ENCODE data around the gene ASXL1.

The ASXL1 gene

DNA sequence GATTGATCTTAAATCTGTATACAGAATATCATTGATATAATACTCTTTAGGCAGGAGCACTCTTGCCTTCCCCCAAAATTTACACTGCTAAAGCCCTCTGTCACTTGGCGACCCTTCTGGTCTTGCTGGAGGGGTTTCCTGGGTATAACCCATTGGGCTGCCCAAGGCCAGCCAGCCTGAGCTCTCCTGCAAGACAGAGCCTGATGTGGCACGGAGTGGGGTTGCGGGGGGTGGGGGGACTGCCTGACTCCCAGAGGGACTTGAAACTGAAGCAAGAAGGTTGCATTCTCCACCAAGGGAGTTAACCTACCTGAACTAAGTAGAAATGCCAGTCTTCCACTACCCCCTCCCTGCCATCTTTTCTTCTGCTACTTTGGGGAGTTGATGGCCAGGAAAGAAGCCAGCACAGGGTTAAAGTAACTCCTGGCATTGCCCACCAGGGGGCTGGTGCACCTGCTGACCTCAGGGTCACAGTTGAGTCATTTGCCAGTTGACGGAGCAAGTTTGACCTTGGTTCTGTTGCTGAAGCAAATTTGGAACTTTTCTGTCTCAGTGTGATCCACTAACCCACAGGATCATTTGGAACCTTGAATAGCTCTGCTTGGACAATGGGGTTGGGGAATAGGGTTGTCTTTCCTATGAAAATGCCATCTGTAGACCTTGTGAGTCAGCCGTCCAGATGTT lies 79.4 kb downstream of the ASXL1 start:
- in situ Hi-C loops (cut with MboI; ENCODE audit: low sequenced_read_pairs), result no loop called here

DNA sequence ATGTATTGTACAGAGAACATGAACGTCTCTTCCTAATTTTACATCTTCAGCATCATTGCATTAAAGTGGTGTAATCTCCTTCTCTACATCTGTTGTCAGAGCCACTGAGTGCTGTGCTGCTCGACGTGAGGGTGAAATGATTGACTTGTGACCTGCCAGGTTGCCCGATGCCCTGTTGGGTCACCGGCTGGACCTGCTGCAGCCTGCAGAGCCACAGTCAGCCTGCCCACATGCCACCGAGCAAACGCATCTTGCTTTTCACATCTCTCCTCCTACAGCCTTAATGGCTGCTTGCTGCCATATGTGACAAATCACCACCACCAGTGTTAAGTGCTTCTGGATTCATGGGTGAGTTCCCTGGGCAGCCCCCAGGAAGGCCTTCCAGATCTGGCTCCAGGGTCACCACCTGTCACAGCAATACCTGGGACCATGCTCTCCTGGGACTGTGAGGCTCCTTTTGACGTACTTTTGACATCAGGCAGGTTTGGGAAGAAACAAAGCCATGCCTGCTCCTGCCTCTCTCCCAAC lies 80.3 kb downstream of the ASXL1 start:
- in situ Hi-C loops (cut with MboI; ENCODE audit: low sequenced_read_pairs), result no loop called here

- in situ Hi-C loops (cut with MboI; ENCODE audit: low sequenced_read_pairs), result no loop called here
Measured at GRCh38 chr20:32439132-32439829, 81.2 kb downstream of the ASXL1 start.

DNA sequence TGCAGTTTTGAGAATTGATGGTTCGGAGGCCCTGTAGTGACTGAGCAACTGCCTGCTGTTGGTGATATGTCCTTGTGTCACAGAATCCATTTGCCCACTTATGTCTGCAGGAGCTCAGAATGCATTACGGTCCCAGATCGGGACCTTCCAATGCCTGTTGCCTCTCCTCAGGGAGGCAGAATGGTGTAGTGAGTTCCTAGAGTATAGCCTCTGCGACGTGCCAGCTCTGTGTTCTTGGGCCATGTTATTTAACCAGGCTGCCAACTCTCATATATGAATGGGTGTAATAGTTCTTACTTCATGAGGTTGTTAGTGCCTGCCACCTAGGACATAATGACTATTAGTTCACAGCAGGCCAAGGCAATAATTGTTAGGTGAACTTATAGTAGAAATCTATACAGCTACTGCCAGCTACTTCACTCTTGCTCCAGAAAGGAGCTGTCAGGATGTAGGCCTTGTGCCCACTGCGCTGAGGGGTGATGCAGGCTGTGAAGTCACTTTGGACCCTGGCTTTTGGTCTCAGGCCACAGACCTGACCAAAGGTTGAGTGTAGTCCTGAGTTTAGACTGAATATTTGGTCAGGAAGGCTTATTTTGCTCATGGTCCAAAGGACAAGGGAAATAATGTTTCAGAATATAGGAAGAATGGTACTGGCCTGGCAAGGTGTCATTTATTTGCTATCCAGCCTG lies 82.1 kb downstream of the ASXL1 start:
- in situ Hi-C loops (cut with MboI; ENCODE audit: low sequenced_read_pairs), result no loop called here

GRCh38 chr20:32440758-32441078 lies 82.6 kb downstream of the ASXL1 start:
- in situ Hi-C loops (cut with MboI; ENCODE audit: low sequenced_read_pairs), result no loop called here

DNA sequence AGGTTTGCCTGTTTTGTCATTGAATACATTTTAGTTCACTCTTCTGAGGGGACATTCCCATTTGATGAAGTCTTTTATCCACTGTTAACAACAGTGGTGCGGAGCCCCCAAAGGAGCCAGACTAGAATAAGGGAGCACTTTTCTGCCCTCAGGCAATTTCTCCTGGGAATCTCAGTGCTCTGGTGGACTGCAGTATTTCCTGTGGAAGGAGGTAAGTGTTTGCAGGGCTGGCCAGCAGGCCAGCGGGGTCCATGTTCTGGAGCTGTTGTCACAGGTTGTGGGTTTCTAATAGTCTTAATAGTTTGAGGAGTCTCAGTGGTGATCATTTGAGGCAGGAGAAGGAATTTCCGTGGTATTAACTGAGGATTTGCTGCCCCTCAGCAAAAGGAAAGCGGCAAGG lies 83.5 kb downstream of the ASXL1 start:
- in situ Hi-C loops (cut with MboI; ENCODE audit: low sequenced_read_pairs), result no loop called here

DNA sequence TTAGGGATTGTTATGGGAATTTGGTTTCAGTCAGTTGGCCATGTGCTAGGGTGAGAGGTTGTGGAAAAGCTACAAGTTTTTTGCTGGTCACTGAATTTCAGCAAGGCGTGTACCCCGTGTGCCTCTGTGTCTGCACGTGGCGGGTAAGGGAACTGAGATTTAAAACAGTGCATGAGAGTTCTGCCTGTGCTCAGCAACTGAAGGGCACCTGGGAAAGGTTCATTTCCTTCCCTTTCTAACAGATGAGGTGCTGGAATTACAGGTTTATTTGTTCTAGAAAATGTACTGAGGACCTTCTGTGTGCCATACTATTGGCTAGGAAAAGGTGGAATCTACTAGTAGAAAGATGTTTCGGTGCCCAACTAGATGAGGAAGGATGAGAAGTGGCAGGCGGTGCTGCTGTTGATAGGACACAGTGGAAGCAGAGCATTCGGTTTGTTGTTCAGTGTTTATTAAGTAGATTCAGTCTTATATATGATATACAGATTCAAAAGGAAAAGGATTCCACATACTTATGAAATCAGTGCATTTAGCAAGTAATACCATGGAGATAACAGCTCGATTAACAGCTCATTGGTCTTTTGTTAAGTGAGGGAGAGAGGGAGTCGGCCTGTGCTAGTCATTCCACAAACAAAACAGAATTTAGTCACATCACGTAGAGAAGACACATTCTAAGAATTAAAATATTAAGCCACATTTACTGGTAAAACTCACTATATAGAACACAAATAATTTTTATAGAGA lies 84.7 kb downstream of the ASXL1 start:
- in situ Hi-C loops (cut with MboI; ENCODE audit: low sequenced_read_pairs), result no loop called here

GRCh38 chr20:32443386-32443974 lies 85.3 kb downstream of the ASXL1 start:
- in situ Hi-C loops (cut with MboI; ENCODE audit: low sequenced_read_pairs), result no loop called here

DNA sequence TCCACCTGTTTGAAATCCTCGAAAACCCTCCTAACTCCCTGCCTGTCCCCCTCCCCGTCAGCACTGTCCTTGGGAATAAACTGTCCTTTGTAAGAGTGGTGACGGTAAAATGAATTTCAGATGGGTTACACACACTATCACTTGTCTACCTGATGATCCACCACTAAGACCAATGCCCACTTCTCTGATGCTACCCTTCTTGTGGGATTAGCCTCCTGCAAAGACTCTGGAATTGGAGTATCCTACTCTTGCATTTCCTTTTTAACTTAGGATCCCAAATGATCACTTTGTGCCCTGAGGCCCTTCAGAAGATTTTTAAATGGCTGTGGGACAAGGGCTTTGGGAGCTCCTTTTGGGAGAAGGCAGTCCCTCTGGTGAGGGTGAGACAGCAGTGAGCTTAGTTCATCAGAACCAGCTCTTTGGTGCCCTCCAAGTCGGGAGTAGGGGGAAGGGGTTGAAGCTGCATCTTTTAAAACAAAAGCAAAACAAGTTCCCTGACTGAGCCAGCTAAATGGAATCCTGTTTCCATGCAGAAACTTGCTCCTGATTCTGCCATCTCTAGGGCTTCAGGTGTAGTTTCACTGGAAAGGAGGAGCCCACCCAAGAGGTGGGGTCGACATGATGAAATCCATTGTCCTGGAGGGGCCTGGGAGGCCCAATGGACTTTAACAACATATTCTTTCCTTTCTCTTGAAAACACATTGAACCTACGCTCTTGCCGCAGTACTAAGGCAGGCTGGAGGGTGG lies 86.5 kb downstream of the ASXL1 start:
- in situ Hi-C loops (cut with MboI; ENCODE audit: low sequenced_read_pairs), result no loop called here

DNA sequence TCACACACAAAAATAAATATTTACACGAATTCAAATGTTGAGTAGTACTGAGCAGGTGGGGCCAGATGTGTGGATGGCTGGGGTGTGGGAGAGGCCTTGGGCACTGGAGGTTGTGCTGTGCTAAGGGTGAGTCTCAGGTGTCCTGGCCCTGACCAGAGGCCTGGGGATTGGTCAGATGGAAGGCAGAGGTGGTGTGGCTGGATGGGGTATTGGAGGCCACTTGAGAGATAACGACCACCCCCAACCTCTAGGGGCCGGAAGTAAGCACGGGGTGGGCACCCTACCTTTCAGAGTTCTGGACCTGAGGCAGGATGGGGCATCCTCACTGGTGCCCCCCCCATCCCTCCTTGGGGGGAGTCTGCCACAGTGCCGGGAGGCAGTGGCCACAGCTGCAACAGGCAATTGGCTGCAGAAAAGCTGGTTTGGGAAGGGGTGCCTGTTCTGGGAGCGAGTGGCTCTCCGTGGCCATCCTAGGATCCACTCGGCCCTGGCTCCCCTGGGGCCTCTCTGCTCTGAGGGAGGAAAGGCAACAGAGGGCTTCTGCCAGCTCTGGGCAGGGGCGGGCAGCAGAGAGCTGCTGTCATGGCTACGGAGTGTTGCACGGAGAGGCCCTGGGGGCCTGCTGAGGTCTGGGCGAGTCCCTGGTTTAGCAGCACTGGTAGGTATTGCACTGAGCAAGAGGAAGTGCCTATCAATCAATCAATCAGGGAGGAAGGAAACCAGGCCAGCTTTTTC lies 87.6 kb downstream of the ASXL1 start:
- in situ Hi-C loops (cut with MboI; ENCODE audit: low sequenced_read_pairs), result no loop called here

- in situ Hi-C loops (cut with MboI; ENCODE audit: low sequenced_read_pairs), result no loop called here
Measured at GRCh38 chr20:32446301-32447100, 88.4 kb downstream of the ASXL1 start.

- in situ Hi-C loops (cut with MboI; ENCODE audit: low sequenced_read_pairs), result no loop called here
Measured at GRCh38 chr20:32447136-32448027, 89.3 kb downstream of the ASXL1 start.

- in situ Hi-C loops (cut with MboI; ENCODE audit: low sequenced_read_pairs), result no loop called here
Measured at GRCh38 chr20:32448306-32449056, 90.3 kb downstream of the ASXL1 start.

DNA sequence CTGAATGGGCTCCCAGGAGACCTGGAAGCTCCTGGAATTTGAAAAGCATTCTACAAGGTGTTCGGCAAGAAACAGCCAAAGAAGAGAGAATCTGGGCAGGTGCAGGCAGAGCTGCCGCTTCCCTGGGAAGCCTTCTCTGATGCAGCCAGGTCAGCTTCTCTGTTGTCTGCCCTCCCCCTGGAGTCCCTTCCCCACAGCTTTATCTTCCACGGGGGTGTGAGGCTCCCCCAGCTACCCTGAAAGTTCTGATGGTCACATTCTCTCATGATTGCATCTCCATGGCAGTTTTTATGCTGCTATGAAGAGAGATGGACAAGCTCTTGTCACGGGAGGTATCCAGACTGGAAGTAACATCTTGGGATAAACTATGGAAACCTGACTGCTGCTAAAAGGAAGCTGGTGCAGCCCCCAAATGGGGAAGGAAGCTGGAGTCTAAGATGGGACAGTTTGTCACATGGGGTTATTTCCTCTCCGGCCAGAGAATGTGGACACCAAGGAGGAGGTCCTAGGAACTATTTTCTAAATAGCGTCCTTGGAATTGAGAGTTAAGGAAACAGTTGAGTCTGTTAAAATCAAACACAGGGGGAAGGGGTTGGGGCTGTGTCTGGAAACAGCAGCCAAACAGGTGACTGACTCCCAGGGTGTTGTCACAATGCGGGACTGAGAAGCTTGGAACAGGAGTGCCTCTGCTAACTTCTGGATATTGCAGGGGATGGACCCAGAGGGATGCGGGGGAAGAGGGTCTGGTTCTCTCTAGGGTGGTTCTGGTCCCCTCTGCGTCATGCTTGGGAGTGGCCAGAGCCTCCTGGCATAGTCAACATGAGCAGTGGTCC lies 91.1 kb downstream of the ASXL1 start:
- in situ Hi-C loops (cut with MboI; ENCODE audit: low sequenced_read_pairs), result no loop called here

GRCh38 chr20:32449890-32450401 lies 91.8 kb downstream of the ASXL1 start:
- in situ Hi-C loops (cut with MboI; ENCODE audit: low sequenced_read_pairs), result no loop called here

GRCh38 chr20:32450484-32451061 lies 92.4 kb downstream of the ASXL1 start:
- in situ Hi-C loops (cut with MboI; ENCODE audit: low sequenced_read_pairs), result no loop called here

All from hTERT RPE-1 (cell line).